ENCODE measurements around the gene DNAH14. TPM values are rescaled to one million over a fixed set of nuclear protein-coding genes. Genes with fewer than 3 reads are reported as not detected.
"Not testable (repeated sequence)": the region's sequence is repeated elsewhere in the genome, so short reads cannot be mapped to it uniquely, and the experiment has no call there.

The DNAH14 gene
- total RNA-seq, 1 donor from 2014 or later: 13.3 TPM

GRCh38 chr1:225257081-225257480 lies 327.6 kb downstream of the DNAH14 start:
- DNase-seq (ENCODE audit: low spot score): no peak

- no peak for DNase-seq (ENCODE audit: low spot score)
Measured at GRCh38 chr1:225258811-225259210, 329.3 kb downstream of the DNAH14 start.

- no peak for DNase-seq (ENCODE audit: low spot score)
Measured at GRCh38 chr1:225259542-225259941, 330.1 kb downstream of the DNAH14 start.

GRCh38 chr1:225260319-225260718 lies 330.8 kb downstream of the DNAH14 start:
- no peak for DNase-seq (ENCODE audit: low spot score)

- no peak for DNase-seq (ENCODE audit: low spot score)
Measured at GRCh38 chr1:225277445-225277844, 348.0 kb downstream of the DNAH14 start.

- no peak for DNase-seq (ENCODE audit: low spot score)
Measured at GRCh38 chr1:225280563-225280962, 351.1 kb downstream of the DNAH14 start.

- no peak for DNase-seq (ENCODE audit: low spot score)
Measured at GRCh38 chr1:225290244-225290643, 360.8 kb downstream of the DNAH14 start.

GRCh38 chr1:225299624-225300023 lies 370.1 kb downstream of the DNAH14 start:
- DNase-seq (ENCODE audit: low spot score): no peak

GRCh38 chr1:225300381-225300780 lies 370.9 kb downstream of the DNAH14 start:
- DNase-seq (ENCODE audit: low spot score): no peak

GRCh38 chr1:225304996-225305395 lies 375.5 kb downstream of the DNAH14 start:
- no peak for DNase-seq (ENCODE audit: low spot score)

GRCh38 chr1:225310544-225310943 lies 381.1 kb downstream of the DNAH14 start:
- not testable (repeated sequence) for DNase-seq (ENCODE audit: low spot score)

- peak; percentile 29 for DNase-seq (ENCODE audit: low spot score)
Measured at GRCh38 chr1:225318706-225319575, 389.5 kb downstream of the DNAH14 start.

GRCh38 chr1:225319871-225320270 lies 390.4 kb downstream of the DNAH14 start:
- DNase-seq (ENCODE audit: low spot score): no peak

- no peak for DNase-seq (ENCODE audit: low spot score)
Measured at GRCh38 chr1:225321784-225322183, 392.3 kb downstream of the DNAH14 start.

GRCh38 chr1:225329041-225329440 lies 399.6 kb downstream of the DNAH14 start:
- no peak for DNase-seq (ENCODE audit: low spot score)

GRCh38 chr1:225329996-225330395 lies 400.5 kb downstream of the DNAH14 start:
- DNase-seq (ENCODE audit: low spot score): not testable (repeated sequence)

- no peak for DNase-seq (ENCODE audit: low spot score)
Measured at GRCh38 chr1:225332686-225333085, 403.2 kb downstream of the DNAH14 start.

- not testable (repeated sequence) for DNase-seq (ENCODE audit: low spot score)
Measured at GRCh38 chr1:225335098-225335778, 405.8 kb downstream of the DNAH14 start.

- no peak for DNase-seq (ENCODE audit: low spot score)
Measured at GRCh38 chr1:225338545-225338944, 409.1 kb downstream of the DNAH14 start.

GRCh38 chr1:225341642-225342041 lies 412.2 kb downstream of the DNAH14 start:
- no peak for DNase-seq (ENCODE audit: low spot score)

GRCh38 chr1:225342695-225343094 lies 413.2 kb downstream of the DNAH14 start:
- DNase-seq (ENCODE audit: low spot score): no peak

- no peak for DNase-seq (ENCODE audit: low spot score)
Measured at GRCh38 chr1:225343618-225344017, 414.1 kb downstream of the DNAH14 start.

GRCh38 chr1:225347123-225347683 lies 417.7 kb downstream of the DNAH14 start:
- DNase-seq (ENCODE audit: low spot score): no peak
